GM12878 (cell line): ENCODE measurements around the gene KIF3A. TPM values are rescaled to one million over a fixed set of nuclear protein-coding genes. Genes with fewer than 3 reads are reported as not detected.

Source experiments
- ATAC-seq: fragments of 200-7000 bp; cut with Tn5 transposase; 3 replicates; pipeline ENCODE4 v1.9.1; 2020; ENCODE audit warnings: mild to moderate bottlenecking, moderate library complexity
- BruUV-seq: library from RNA; stranded (reverse); fragments of 400-500 nt; replicated peaks from 2 replicates; lab custom pipeline; 2021; lab: Mats Ljungman, UMichigan
- CTCF ChIA-PET: fragments of 300-600 bp; sonication (Branson Sonifier 250); formaldehyde crosslinking; extraction: SDS; loops from one replicate; lab custom pipeline; 2021; ENCODE audit warnings: inconsistent platforms; lab: Yijun Ruan, JAX
- POLR2A ChIA-PET: fragments of 350-600 bp; formaldehyde crosslinking; extraction: SDS; loops from one replicate; lab custom pipeline; 2021; ENCODE audit warnings: inconsistent platforms; lab: Charles Lee
- RAD21 ChIA-PET: fragments of 300-600 bp; sonication (Branson Sonifier 250); formaldehyde crosslinking; loops from one replicate; lab custom pipeline; 2023; ENCODE audit warnings: antibody characterized with exemption; ENCODE audit not compliant: unreplicated experiment; lab: Charles Lee
- SMC1A ChIA-PET: fragments of 300-600 bp; sonication (Branson Sonifier 250); formaldehyde crosslinking; loops from one replicate; lab custom pipeline; 2023; ENCODE audit not compliant: unreplicated experiment, uncharacterized antibody; lab: Charles Lee
- DNase-seq: peaks from one replicate; pipeline ENCODE4 v3.0.0-alpha.2; 2011; ENCODE audit warnings: low read depth, low spot score
- FAIRE-seq: peaks from 3 replicates; lab custom pipeline; 2011; peaks lifted over from hg19 to GRCh38; lab: Jason Lieb, UNC
- H2AFZ ChIP-seq: 2 replicates; pipeline ENCODE4 v1.6.0; 2011; ENCODE audit warnings: low read depth, low read length, control low read depth; ENCODE audit not compliant: control insufficient read depth
- H3K27ac ChIP-seq: 2 replicates; pipeline ENCODE4 v1.5.1; 2011; ENCODE audit warnings: control low read depth; ENCODE audit not compliant: control insufficient read depth, insufficient read depth
- H3K27me3 ChIP-seq, 2 experiments: replicated peaks in 1 of 2; 2 replicates each; pipeline versions ENCODE4 v1.6.0 to v1.6.1; 2011; ENCODE audit warnings: low read length in 1 of 2; ENCODE audit not compliant: control insufficient read depth in 2 of 2, insufficient read depth in 2 of 2
- H3K36me3 ChIP-seq, 2 experiments: 2 replicates each; pipeline ENCODE4 v1.5.1; 2011; ENCODE audit warnings: low read length in 1 of 2; ENCODE audit not compliant: control insufficient read depth in 2 of 2, insufficient read depth in 2 of 2
- H3K4me1 ChIP-seq: 2 replicates; pipeline ENCODE4 v1.6.1; 2011; ENCODE audit warnings: mild to moderate bottlenecking, low read length, moderate library complexity, mixed read lengths; ENCODE audit not compliant: control insufficient read depth, insufficient read depth
- H3K4me2 ChIP-seq: 2 replicates; pipeline ENCODE4 v1.6.0; 2011; ENCODE audit warnings: control low read depth; ENCODE audit not compliant: control insufficient read depth, insufficient read depth
- H3K4me3 ChIP-seq: fragments of 200-600 bp; sonication (generic); 2 replicates; pipeline ENCODE4 v1.5.1; 2016
- H3K79me2 ChIP-seq: 2 replicates; pipeline ENCODE4 v1.6.0; 2011; ENCODE audit warnings: low read length; ENCODE audit not compliant: control insufficient read depth, insufficient read depth
- H3K9ac ChIP-seq: 2 replicates; pipeline ENCODE4 v1.8.0; 2011; ENCODE audit warnings: low read length, control low read depth, mixed read lengths; ENCODE audit not compliant: control insufficient read depth, insufficient read depth
- H3K9me3 ChIP-seq: replicated peaks from 3 replicates; pipeline ENCODE4 v1.5.1; 2011; ENCODE audit warnings: mild to moderate bottlenecking, low read length; ENCODE audit not compliant: control insufficient read depth, insufficient read depth
- H4K20me1 ChIP-seq: 2 replicates; pipeline ENCODE4 v1.6.0; 2011; ENCODE audit not compliant: control insufficient read depth, insufficient read depth
- ASH2L ChIP-seq: fragments of 300-600, 200-600 bp; sonication (generic); IDR thresholded peaks from 2 replicates; pipeline ENCODE4 v1.6.1; 2017; ENCODE audit warnings: low read depth, mild to moderate bottlenecking, borderline replicate concordance
- CBX3 ChIP-seq: fragments of 200-600 bp; sonication (generic); IDR thresholded peaks from 2 replicates; pipeline ENCODE4 v1.6.1; 2016; ENCODE audit warnings: low read depth, borderline replicate concordance
- CTCF ChIP-seq, 3 experiments: IDR thresholded peaks in 2 of 3; conservative IDR thresholded peaks in 1 of 3; 2 replicates each; pipeline ENCODE4 v1.5.1; 2011; ENCODE audit warnings: low read depth in 3 of 3, low read length in 3 of 3, mild to moderate bottlenecking in 3 of 3, control low read depth in 2 of 3, moderate library complexity in 2 of 3, inconsistent platforms in 1 of 3, mixed read lengths in 1 of 3; ENCODE audit not compliant: control insufficient read depth in 2 of 3, insufficient read depth in 1 of 3; ENCODE audit errors: extremely low read depth in 1 of 3
- DPF2 ChIP-seq: fragments of 450-650 bp; IDR thresholded peaks from 2 replicates; pipeline ENCODE4 v1.6.1; 2017; ENCODE audit warnings: mild to moderate bottlenecking
- E2F4 ChIP-seq: IDR thresholded peaks from 2 replicates; pipeline ENCODE4 v1.6.1; 2012; ENCODE audit warnings: low read depth, low read length, improper control_type of control experiment
- ELK1 ChIP-seq: IDR thresholded peaks from 2 replicates; pipeline ENCODE4 v1.6.1; 2012; ENCODE audit warnings: low read depth, low read length, improper control_type of control experiment
- RB1 ChIP-seq: fragments of 450-650 bp; formaldehyde crosslinking; IDR thresholded peaks from 2 replicates; pipeline ENCODE4 v1.6.1; 2017; ENCODE audit warnings: mild to moderate bottlenecking, borderline replicate concordance
- SMARCA5 ChIP-seq: fragments of 450-650 bp; IDR thresholded peaks from 2 replicates; pipeline ENCODE4 v1.6.1; 2017; ENCODE audit warnings: mild to moderate bottlenecking
- TARDBP ChIP-seq: IDR thresholded peaks from 2 replicates; pipeline ENCODE4 v1.6.1; 2016; ENCODE audit warnings: borderline replicate concordance
- WGBS: methylation state at CpG from one replicate; pipeline ENCODE4 v1.1.6; 2016; ENCODE audit warnings: low lambda C conversion rate; ENCODE audit not compliant: insufficient replicate concordance, insufficient coverage; ENCODE audit errors: missing lambda C conversion rate; 5-methylcytosine and 5-hydroxymethylcytosine counted together
- in situ Hi-C: fragments of 300-500 bp; cut with MboI; formaldehyde crosslinking; loops from 9 replicates; pipeline ENCODE4 v1.14.3; 2018; ENCODE audit warnings: mixed read lengths
- intact Hi-C: fragments of 100-400 bp; cut with micrococcal nuclease; formaldehyde crosslinking; loops from one replicate; pipeline ENCODE4 v1.14.2; 2022; ENCODE audit not compliant: unreplicated experiment
- polyA plus RNA-seq, 11 experiments: library from polyadenylated mRNA; depleted of rRNA in 4 of 11; unstranded in 6 of 11; stranded (reverse) in 5 of 11; fragments of >200 nt; fragmentation: Nextera tagmentation in 4 of 11; fragmentation: Illumina TruSeq in 1 of 11; extraction: Ambion mirVana in 4 of 11; extraction: Trizol in 1 of 11; gene quantifications; 1 replicate in 1 of 11; 2 replicates in 10 of 11; pipeline versions ENCODE4 v1.2.1 to v1.2.3, GENCODE V29; 2011 to 2016; ENCODE audit warnings: inconsistent platforms in 2 of 11, missing spikeins in 2 of 11, low read depth in 1 of 11
- total RNA-seq, 4 experiments: library from RNA; depleted of rRNA in 3 of 4; stranded (reverse); fragments of >200 nt in 3 of 4; fragmentation: Illumina TruSeq in 1 of 4; extraction: Trizol in 1 of 4; gene quantifications; 2 replicates each; pipeline versions ENCODE4 v1.2.1 to v1.2.3, GENCODE V29; 2013 to 2021

Gene KIF3A
- total and polyA plus RNA-seq, 10 of the 15 experiments (the other 5 are each of a cell fraction or from before 2014, with no cell fraction given): 2.7 to 36.5 (median 10.0) TPM

GRCh38 chr5:132787076-132787475 is 49.7 kb upstream of the KIF3A start:
- no peak for DNase-seq
- intact Hi-C loops: no loop called here
- Histone ChIP-seq H3K27me3 (no peaks in the 10 kb centered on the region), H3K4me2 (no peak overlapping the region), H3K27ac (no peak overlapping the region), H3K36me3 (no peaks in the 10 kb centered on the region), H4K20me1 (no peaks in the 10 kb centered on the region), H3K9ac (no peak overlapping the region), H2AFZ (no peak overlapping the region), H3K4me1 (0 out of 2 replicates have a peak, but pooled peaks cover 3% of the 10 kb centered on the region), H3K9me3 (no peaks in the 10 kb centered on the region), H3K79me2 (no peaks in the 10 kb centered on the region), H3K4me3 (no peak overlapping the region)
- TF ChIP-seq SMARCA5 (no peak), DPF2 (no peak), CTCF (IDR thresholded peaks at IDR 0.05 in 2 of 3, conservative IDR thresholded peaks at IDR 0.05 in 1 of 3; ENCODE audit: control insufficient read depth in 2 of 3, extremely low read depth in 1 of 3, insufficient read depth in 1 of 3, low read depth in 3 of 3, low read length in 3 of 3) (no peak), RB1 (no peak), TARDBP (no peak), ASH2L (no peak), ELK1 (no peak), E2F4 (no peak), CBX3 (no peak)
- ChIA-PET RAD21 (interaction anchor here (1.4 kb wide), 1 partner anchor 14 kb away, joined by 8 read pairs; no protein-coding TSS in a partner anchor), CTCF (no interaction called here), SMC1A (interaction anchor here (0.8 to 1.7 kb wide), 5 partner anchors 8 to 37 kb away, joined by 3 to 9 read pairs (median 3); no protein-coding TSS in a partner anchor), POLR2A (interaction anchor here (1.4 to 1.5 kb wide), 3 partner anchors 9 to 20 kb away, joined by 3 to 10 read pairs (median 4); no protein-coding TSS in a partner anchor)
- no peak for ATAC-seq
- BruUV-seq: no TSS peak
- 100% methylated on average over 1 of the region's 1 CpG for WGBS
- in situ Hi-C loops: no loop called here
- FAIRE-seq: no peak
